T-helper 1 cell treated with Interleukin-12 subunit alpha and Interleukin-12 subunit beta and Interleukin-4 antibody, amounts not matched to agents 30 ng/mL and 1 ng/mL, for 36 hours (primary cell): ENCODE measurements around the gene NUDT7. TPM values are rescaled to one million over a fixed set of nuclear protein-coding genes. Genes with fewer than 3 reads are reported as not detected.

Experiments used
- intact Hi-C: fragments of 100-400 bp; cut with micrococcal nuclease; formaldehyde crosslinking; loops from one replicate; pipeline ENCODE4 v1.15.1; 2024
- total RNA-seq: library from RNA; stranded (reverse); gene quantifications from 2 replicates; pipeline ENCODE4 v1.2.3, GENCODE V29; 2022

The NUDT7 gene
- total RNA-seq, 1 donor from 2014 or later: 5.6 TPM

DNA sequence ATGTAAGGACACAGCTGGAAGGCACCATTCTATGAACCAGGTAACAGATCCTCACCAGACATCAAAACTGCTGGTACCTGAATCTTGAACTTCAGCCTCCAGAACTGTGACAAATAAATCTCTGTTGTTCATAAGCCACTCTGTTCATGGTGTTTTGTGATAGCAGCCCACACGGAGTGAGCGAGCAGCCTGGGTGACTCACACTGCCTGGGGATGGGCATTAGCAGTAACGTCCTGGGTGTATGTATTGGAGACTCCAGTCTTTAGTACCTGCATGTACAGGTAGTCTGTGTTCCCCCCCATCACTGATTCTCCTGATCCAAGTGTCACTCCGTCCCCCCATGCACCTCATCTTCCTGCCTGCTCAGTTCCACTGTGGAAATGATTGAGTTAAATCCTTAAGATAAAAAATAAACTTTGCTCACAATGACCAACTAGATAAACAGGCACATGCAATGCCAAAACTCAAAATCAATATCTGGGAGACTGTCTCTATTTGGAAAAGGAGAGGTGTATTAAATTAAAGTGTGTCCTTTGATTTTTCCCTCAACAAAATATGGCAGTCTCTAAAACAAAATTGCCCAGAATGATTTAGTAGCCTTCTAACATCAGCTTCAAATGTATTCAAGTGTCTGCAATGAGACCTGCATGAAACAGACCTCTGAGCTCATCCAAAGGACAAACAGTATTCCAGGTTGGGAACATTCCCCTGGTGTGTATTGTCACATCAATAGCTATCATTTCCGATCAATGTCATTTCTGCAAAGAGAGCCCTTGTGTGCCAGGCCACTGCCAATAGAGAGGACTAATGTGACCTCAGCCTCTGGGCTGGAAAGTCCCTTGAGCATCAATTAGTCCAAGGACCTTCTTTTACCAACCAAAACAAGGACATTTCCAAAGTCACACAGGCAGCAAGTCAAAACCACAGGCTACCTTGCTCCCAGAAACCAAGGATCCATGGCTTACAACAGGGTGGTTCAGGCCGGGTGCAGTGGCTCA lies 53.9 kb downstream of the NUDT7 start:
- intact Hi-C loops: no loop called here

GRCh38 chr16:77777745-77778144 lies 55.4 kb downstream of the NUDT7 start:
- intact Hi-C loops: no loop called here

DNA sequence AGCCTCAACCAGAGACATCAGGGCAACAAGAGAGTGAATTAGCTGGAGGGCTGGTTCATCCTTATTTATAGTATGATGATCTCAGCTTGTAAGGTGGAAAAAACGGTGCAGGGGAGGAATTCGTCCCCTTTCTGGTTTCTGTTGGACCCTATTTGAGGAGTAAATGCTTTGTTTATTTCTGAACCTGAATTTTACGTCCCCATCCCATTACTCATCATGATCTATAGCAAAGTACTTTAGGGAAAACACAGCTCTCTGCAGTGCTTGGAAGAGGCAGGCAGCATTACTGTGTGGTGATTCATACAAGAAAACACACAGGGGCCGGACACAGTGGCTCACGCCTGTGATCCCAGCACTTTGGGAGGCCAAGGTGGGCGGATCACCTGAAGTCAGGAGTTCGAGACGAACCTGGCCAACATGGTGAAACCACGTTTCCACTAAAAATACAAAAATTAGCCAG lies 58.1 kb downstream of the NUDT7 start:
- intact Hi-C loops: loop anchor here (10.0 kb wide), 1 partner anchor 106 kb away; no protein-coding TSS in a partner anchor

- intact Hi-C loops: loop anchor here (10.0 kb wide), 1 partner anchor 106 kb away; no protein-coding TSS in a partner anchor
Measured at GRCh38 chr16:77781091-77781490, 58.8 kb downstream of the NUDT7 start.

DNA sequence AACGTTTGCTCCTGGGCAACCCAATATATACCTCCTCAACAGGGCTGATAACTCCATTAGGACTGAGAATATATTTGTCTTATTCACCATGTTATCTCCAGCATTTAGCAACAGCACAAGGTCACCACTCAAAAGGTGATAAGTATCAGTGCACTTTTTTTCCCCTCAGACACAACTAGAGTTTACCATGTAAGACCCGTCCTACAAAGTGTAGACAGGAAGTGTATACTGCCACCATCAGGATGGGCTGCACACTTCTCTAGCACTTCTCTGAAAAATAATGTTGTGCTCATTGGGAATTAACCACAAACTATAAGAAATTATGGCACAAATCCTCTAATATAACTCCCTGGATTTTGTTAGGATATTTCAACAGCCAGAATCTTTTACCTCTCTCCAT lies 60.4 kb downstream of the NUDT7 start:
- intact Hi-C loops: loop anchor here (10.0 kb wide), 1 partner anchor 108 kb away; no protein-coding TSS in a partner anchor

GRCh38 chr16:77784441-77785372 lies 62.4 kb downstream of the NUDT7 start:
- intact Hi-C loops: loop anchor here (1.0 to 10.0 kb wide), 2 partner anchors 110 to 187 kb away; no protein-coding TSS in a partner anchor

- intact Hi-C loops: loop anchor here (1.0 to 10.0 kb wide), 2 partner anchors 111 to 186 kb away; no protein-coding TSS in a partner anchor
Measured at GRCh38 chr16:77785373-77785764, 63.1 kb downstream of the NUDT7 start.

DNA sequence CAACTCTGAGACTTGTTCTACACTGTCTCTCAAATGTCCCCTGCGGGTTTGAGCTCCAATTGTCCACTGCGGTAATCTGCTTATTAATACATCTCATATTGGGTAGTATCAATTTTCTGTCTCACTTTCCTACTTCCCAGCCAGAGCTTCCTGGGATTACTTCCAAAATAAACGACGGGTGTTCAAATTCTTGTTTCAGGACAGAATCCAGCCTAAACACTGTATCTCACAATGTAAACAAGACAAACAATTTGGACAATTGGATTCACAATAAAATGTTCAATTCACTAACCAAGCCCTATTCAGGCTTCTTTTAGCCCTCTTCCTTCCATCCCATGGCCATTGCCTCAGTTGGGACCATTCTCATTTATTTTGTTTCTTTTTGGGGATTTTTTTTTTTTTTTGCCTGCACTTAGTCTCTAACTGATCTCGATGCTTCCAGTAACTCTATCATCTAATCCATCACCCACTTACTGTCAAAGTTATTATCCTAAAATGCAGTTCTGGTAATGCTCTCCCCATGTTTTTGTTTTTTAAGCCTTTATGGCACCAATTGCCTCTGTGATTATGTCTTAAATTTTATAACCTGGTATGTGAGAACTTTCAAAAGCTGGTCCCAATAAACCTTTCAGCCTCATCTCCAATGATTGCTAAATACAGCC lies 64.0 kb downstream of the NUDT7 start:
- intact Hi-C loops: loop anchor here (10.0 kb wide), 1 partner anchor 112 kb away; no protein-coding TSS in a partner anchor

DNA sequence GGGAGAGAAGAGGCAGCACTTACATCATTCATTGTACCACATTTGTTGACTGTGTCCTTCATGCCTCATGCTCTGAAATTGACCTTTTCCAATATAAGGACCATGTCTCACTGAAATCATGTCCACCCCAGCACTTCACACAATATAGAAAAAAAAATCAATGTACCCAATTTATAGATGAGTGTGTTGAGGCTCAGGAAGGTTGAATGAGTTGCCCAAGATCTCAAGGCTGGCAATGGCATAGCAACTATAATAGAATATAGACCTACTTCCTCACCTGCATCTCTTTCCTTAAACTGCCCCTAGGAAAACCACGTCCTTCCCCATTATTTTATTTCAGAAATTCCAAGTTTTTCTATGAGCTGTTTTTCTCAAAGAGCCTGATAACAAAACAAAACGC lies 65.1 kb downstream of the NUDT7 start:
- intact Hi-C loops: loop anchor here (10.0 kb wide), 1 partner anchor 113 kb away; no protein-coding TSS in a partner anchor

- intact Hi-C loops: loop anchor here (10.0 kb wide), 1 partner anchor 114 kb away; no protein-coding TSS in a partner anchor
Measured at GRCh38 chr16:77788181-77789084, 66.1 kb downstream of the NUDT7 start, which contains the start of gene VAT1L. Gene VAT1L, plus strand, starts transcription at chr16:77788564. Its CDS starts 119 bp downstream, at chr16:77788683.

DNA sequence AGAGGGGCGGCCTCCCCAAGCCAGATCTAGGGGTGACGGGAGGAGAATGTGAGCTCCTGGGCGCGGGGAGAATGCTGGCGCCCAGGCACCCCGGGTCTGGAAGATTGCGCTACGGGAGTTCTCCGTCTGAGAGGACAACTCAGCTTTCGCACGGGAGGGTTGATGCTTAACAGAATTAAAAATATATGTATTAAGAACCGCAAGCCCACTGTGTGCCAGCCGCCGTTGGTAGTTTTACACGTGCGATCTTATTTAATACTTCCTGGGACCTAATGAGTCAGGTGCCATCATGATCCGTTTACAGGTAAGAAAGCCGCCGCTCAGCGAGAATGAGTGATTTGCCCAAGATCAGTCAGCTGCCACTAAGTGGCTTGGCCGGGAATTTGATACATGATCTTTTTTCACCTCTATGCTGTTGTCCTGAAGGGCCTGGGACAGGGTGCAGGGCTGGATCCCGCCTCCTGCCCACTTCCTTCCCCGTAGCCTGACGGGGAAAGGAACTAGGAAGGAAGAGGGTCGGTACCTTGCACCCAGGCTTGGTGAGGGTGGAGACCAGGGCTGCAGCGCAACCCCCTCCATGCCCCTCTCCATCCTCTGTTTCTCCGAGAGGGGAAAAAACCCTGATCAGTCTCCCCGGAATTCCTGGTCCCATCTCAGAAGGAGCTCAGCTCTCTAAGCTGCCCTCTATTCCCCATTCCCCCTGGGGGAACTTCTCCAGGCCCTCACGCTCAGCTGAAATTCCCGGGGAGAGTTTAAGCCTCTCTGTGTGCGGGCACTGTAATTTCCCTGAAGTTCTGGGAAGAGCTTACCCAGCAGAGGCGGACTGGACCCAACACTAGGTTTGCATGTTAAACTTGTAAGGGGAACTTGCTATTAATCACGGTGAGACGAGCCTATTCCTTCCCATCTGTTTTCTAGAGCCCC lies 67.0 kb downstream of the NUDT7 start:
- intact Hi-C loops: loop anchor here (10.0 kb wide), 1 partner anchor 115 kb away; no protein-coding TSS in a partner anchor

GRCh38 chr16:77790009-77790372 lies 67.7 kb downstream of the NUDT7 start:
- intact Hi-C loops: no loop called here

GRCh38 chr16:77790912-77791311 lies 68.6 kb downstream of the NUDT7 start:
- intact Hi-C loops: no loop called here

Other genes with a start within 250 kb of the NUDT7 start
- not detected in 2 replicates for gene VAT1L, start 66.0 kb downstream of the NUDT7 start, total RNA-seq